K562 (cell line): ENCODE results near the gene GUK1. TPM values are rescaled to one million over a fixed set of nuclear protein-coding genes. Genes with fewer than 3 reads are reported as not detected.
A peak's percentile ranks its signal among the peaks of the same experiment; 100 is the strongest.

Source experiments
- ARNT ChIP-seq, 2 experiments: fragments of 450-650 bp; IDR thresholded peaks; 2 replicates each; pipeline ENCODE4 v1.6.1; 2016; ENCODE audit warnings: mild to moderate bottlenecking in 1 of 2
- BRF2 ChIP-seq: IDR thresholded peaks from 3 replicates; pipeline ENCODE4 v1.6.1; 2011; ENCODE audit warnings: borderline replicate concordance, mild to moderate bottlenecking; ENCODE audit not compliant: insufficient read length, insufficient read depth
- CBFA2T2 ChIP-seq: fragments of 450-650 bp; conservative IDR thresholded peaks from 2 replicates; pipeline ENCODE4 v1.6.1; 2017; ENCODE audit warnings: mild to moderate bottlenecking
- CHD1 ChIP-seq: fragments of 200-600 bp; sonication (generic); IDR thresholded peaks from one replicate; pipeline ENCODE4 v1.6.1; 2012; ENCODE audit warnings: mild to moderate bottlenecking, moderate library complexity, low read length, inconsistent platforms
- CTBP1 ChIP-seq: fragments of 450-650 bp; IDR thresholded peaks from 2 replicates; pipeline ENCODE4 v1.6.1; 2016; ENCODE audit warnings: borderline replicate concordance
- E2F8 ChIP-seq: fragments of 450-650 bp; IDR thresholded peaks from 2 replicates; pipeline ENCODE4 v1.7.1; 2018; ENCODE audit warnings: mild to moderate bottlenecking, low read depth; ENCODE audit not compliant: partially characterized antibody
- ERF ChIP-seq: fragments of 450-650 bp; formaldehyde crosslinking; IDR thresholded peaks from 2 replicates; pipeline ENCODE4 v1.4.0; 2020; ENCODE audit warnings: mild to moderate bottlenecking, mixed read lengths
- FUS ChIP-seq: fragments of 200-400 bp; formaldehyde crosslinking; optimal IDR thresholded peaks from 2 replicates; pipeline ENCODE3; 2017; ENCODE audit warnings: low read depth, low read length
- IRF9 ChIP-seq: fragments of 450-650 bp; IDR thresholded peaks from 2 replicates; pipeline ENCODE4 v1.6.1; 2016; ENCODE audit warnings: missing biosample characterization, missing genetic modification characterization
- KLF1 ChIP-seq: fragments of 450-650 bp; IDR thresholded peaks from 2 replicates; pipeline ENCODE4 v1.6.1; 2016; ENCODE audit warnings: missing genetic modification characterization, missing compliant biosample characterization
- OTX1 ChIP-seq: fragments of 450-650 bp; formaldehyde crosslinking; IDR thresholded peaks from 2 replicates; pipeline ENCODE4 v1.4.0; 2022; ENCODE audit warnings: mild to moderate bottlenecking
- PCBP1 ChIP-seq: fragments of 200-400 bp; formaldehyde crosslinking; IDR thresholded peaks from 2 replicates; pipeline ENCODE4 v1.6.1; 2018; ENCODE audit warnings: mild to moderate bottlenecking, low read depth, low read length; ENCODE audit not compliant: poor library complexity, severe bottlenecking
- POLR2G ChIP-seq: fragments of 200-400 bp; formaldehyde crosslinking; IDR thresholded peaks from 2 replicates; pipeline ENCODE4 v1.6.1; 2017; ENCODE audit warnings: low read depth, mild to moderate bottlenecking, antibody characterized with exemption, low read length, moderate library complexity
- SP1 ChIP-seq: sonication (generic); formaldehyde crosslinking; IDR thresholded peaks from 2 replicates; pipeline ENCODE4 v1.8.1; 2022; ENCODE audit warnings: mild to moderate bottlenecking, missing genetic modification reagents
- SRF ChIP-seq, 2 experiments: fragments of 250-450, 450-650 bp in 1 of 2; sonication (Bioruptor Pico) in 1 of 2; sonication (generic) in 1 of 2; formaldehyde crosslinking; IDR thresholded peaks; 2 replicates each; pipeline versions ENCODE4 v1.5.0 to v1.5.1; 2020 to 2022; ENCODE audit warnings: mild to moderate bottlenecking in 1 of 2, missing genetic modification reagents in 1 of 2
- TAF9B ChIP-seq: fragments of 450-650 bp; IDR thresholded peaks from 2 replicates; pipeline ENCODE4 v1.6.1; 2018; ENCODE audit warnings: mild to moderate bottlenecking; ENCODE audit not compliant: partially characterized antibody
- TCF7 ChIP-seq: sonication (generic); IDR thresholded peaks from 2 replicates; pipeline ENCODE4 v1.6.1; 2016; ENCODE audit warnings: antibody characterized with exemption, borderline replicate concordance
- ZBTB1 ChIP-seq: sonication (generic); formaldehyde crosslinking; IDR thresholded peaks from 2 replicates; pipeline ENCODE4 v1.8.1; 2023; ENCODE audit warnings: missing genetic modification reagents, low read depth, mild to moderate bottlenecking, borderline replicate concordance
- ZBTB17 ChIP-seq: fragments of 450-650 bp; formaldehyde crosslinking; IDR thresholded peaks from 2 replicates; pipeline ENCODE4 v1.4.0; 2020; ENCODE audit warnings: mild to moderate bottlenecking
- ZNF277 ChIP-seq: fragments of 250-450 bp; sonication (Bioruptor Pico); IDR thresholded peaks from 2 replicates; pipeline ENCODE4 v1.8.0; 2022; ENCODE audit warnings: inconsistent platforms, mild to moderate bottlenecking, moderate library complexity, borderline replicate concordance
- ZNF311 ChIP-seq: fragments of 250-450 bp; sonication (Bioruptor Pico); IDR thresholded peaks from 2 replicates; pipeline ENCODE4 v1.4.0; 2020; ENCODE audit warnings: mild to moderate bottlenecking, moderate library complexity
- ZNF511 ChIP-seq: sonication (generic); formaldehyde crosslinking; IDR thresholded peaks from 2 replicates; pipeline ENCODE4 v1.8.0; 2022; ENCODE audit warnings: mild to moderate bottlenecking, missing genetic modification reagents
- polyA plus RNA-seq, 8 experiments: library from polyadenylated mRNA; depleted of rRNA in 4 of 8; stranded (reverse) in 5 of 8; unstranded in 3 of 8; fragments of >200 nt; fragmentation: Nextera tagmentation in 2 of 8; fragmentation: Illumina TruSeq in 1 of 8; extraction: Ambion mirVana in 2 of 8; extraction: Trizol in 1 of 8; gene quantifications; 2 replicates each; pipeline versions ENCODE4 v1.2.1 to v1.2.3, GENCODE V29; 2011 to 2014; ENCODE audit warnings: inconsistent platforms in 1 of 8, missing spikeins in 1 of 8
- total RNA-seq, 7 experiments: library from RNA; depleted of rRNA in 6 of 7; stranded (reverse); fragments of >200 nt in 6 of 7; fragmentation: Illumina TruSeq in 2 of 7; extraction: Trizol in 2 of 7; gene quantifications; 2 replicates each; pipeline versions ENCODE4 v1.2.1 to v1.2.3, GENCODE V29; 2011 to 2021; ENCODE audit warnings: low replicate concordance in 1 of 7

Gene GUK1
- total and polyA plus RNA-seq, 9 of the 15 experiments (the other 6 are each of a cell fraction or from before 2014, with no cell fraction given): 7.0 to 331 (median 132) TPM

- peak; percentile 81 for TF ChIP-seq ZNF511 (CRISPR knock-in tag)
- TF ChIP-seq ZBTB17: 0 out of 2 replicates have a peak, but pooled peaks have one; percentile 42
- TF ChIP-seq ZBTB1 (CRISPR knock-in tag): peak; percentile 75
- peak; percentile 95 for TF ChIP-seq POLR2G
- TF ChIP-seq TAF9B: no peak
- TF ChIP-seq ZNF277: no peak
- TF ChIP-seq TCF7: no peak
- TF ChIP-seq ZNF311 (CRISPR knock-in tag): no peak
- no peak for TF ChIP-seq BRF2
- TF ChIP-seq ARNT (IDR thresholded peaks at IDR 0.05): no peak
- peak; percentile 93 for TF ChIP-seq CTBP1
- peak; percentile 75 for TF ChIP-seq E2F8
- no peak for TF ChIP-seq CBFA2T2
- TF ChIP-seq SRF (CRISPR knock-in tag; IDR thresholded peaks at IDR 0.05): peak; percentile 35 to 87; a peak in 2 of 4 replicates
- no peak for TF ChIP-seq IRF9 (tag)
- peak; percentile 82 for TF ChIP-seq CHD1
- peak; percentile 54; the same call in 1 of the 2 replicates for TF ChIP-seq KLF1 (tag)
- TF ChIP-seq SP1: peak; percentile 100
- TF ChIP-seq PCBP1: no peak
- no peak for TF ChIP-seq OTX1 (CRISPR knock-in tag)
- peak; percentile 87 for TF ChIP-seq ERF (CRISPR knock-in tag)
- peak; percentile 76 for TF ChIP-seq FUS
Measured at GRCh38 chr1:228139931-228140723, at the start of gene GUK1 (continued).
